ENCODE results near the gene SLC9A9.

Gene SLC9A9

GRCh38 chr3:143563786-143564185 is 284.5 kb downstream of the SLC9A9 start:
- H3K27me3 ChIP-seq (ENCODE audit: low read depth): no peaks in the 10 kb centered on the region
- no peaks in the 10 kb centered on the region for H3K9me3 ChIP-seq
- no peaks in the 10 kb centered on the region; the same call in 1 of the 2 replicates for H3K4me1 ChIP-seq
- in situ Hi-C loops (cut with MboI; ENCODE audit: low sequenced_read_pairs): no loop called here
- DNase-seq (ENCODE audit: low spot score in 2 of 2): no peak
- H3K4me3 ChIP-seq: no peak overlapping the region
- no peaks in the 10 kb centered on the region for H3K36me3 ChIP-seq (replicated peaks)

GRCh38 chr3:143562789-143563188 is 285.5 kb downstream of the SLC9A9 start:
- Histone ChIP-seq H3K4me3 (no peak overlapping the region), H3K36me3 (replicated peaks) (no peaks in the 10 kb centered on the region), H3K4me1 (no peaks in the 10 kb centered on the region; the same call in 1 of the 2 replicates), H3K27me3 (ENCODE audit: low read depth) (no peaks in the 10 kb centered on the region), H3K9me3 (no peaks in the 10 kb centered on the region; the same call in 1 of the 2 replicates)
- in situ Hi-C loops (cut with MboI; ENCODE audit: low sequenced_read_pairs): no loop called here
- no peak for DNase-seq (ENCODE audit: low spot score in 2 of 2)

DNA sequence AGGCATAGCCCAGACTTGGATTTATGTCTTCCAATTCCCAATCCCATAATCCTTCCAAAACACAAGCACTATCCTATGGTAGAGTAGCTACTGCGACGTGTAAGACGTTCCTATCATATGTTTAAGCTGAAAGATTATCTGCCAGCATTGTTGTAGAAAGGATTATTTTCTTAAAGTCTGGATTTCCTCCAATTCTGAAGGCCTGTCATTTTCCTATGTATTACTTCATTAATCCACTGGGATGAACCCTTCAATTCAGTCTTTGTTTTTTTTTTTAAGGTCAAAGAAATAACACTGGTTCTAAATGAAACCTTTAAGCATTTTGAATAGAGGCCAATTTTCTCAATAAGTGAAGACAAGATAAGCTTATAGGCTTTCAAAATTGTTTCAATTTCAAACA is 289.0 kb downstream of the SLC9A9 start:
- in situ Hi-C loops (cut with MboI; ENCODE audit: low sequenced_read_pairs): no loop called here

GRCh38 chr3:143552851-143553250 is 295.4 kb downstream of the SLC9A9 start:
- no peak overlapping the region for H3K4me3 ChIP-seq
- in situ Hi-C loops (cut with MboI; ENCODE audit: low sequenced_read_pairs): no loop called here
- no peak for DNase-seq (ENCODE audit: low spot score in 2 of 2)

More for the DNA sequence above, 289.0 kb downstream of the SLC9A9 start:
- H3K4me3 ChIP-seq: no peak overlapping the region
- H3K27me3 ChIP-seq (ENCODE audit: low read depth): no peaks in the 10 kb centered on the region
- DNase-seq (ENCODE audit: low spot score in 2 of 2): no peak
- no peaks in the 10 kb centered on the region for H3K4me1 ChIP-seq
- no peaks in the 10 kb centered on the region; the same call in 1 of the 2 replicates for H3K9me3 ChIP-seq
- H3K36me3 ChIP-seq (replicated peaks): no peaks in the 10 kb centered on the region

DNA sequence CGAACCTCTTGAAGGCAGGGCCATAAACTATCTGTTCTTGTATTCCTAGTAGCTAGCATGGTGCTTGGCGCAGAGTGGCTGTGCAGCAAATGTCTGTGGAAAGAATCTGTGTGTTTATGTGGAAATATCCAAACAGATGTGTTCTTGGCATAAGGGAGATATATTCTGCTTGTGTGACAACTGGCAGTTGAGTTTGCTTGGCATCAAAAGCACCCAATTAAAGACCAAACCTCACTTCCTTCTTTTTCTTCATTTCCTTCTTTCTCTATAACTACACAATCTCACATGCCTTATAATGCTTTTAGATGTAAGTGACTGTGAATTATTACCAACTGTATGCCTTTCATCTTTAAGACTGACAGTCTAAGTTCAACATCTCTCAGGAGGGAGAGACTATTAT is 296.5 kb downstream of the SLC9A9 start:
- Histone ChIP-seq H3K4me3 (no peak overlapping the region), H3K9me3 (no peaks in the 10 kb centered on the region), H3K36me3 (replicated peaks) (no peaks in the 10 kb centered on the region), H3K4me1 (no peaks in the 10 kb centered on the region), H3K27me3 (ENCODE audit: low read depth) (no peaks in the 10 kb centered on the region)
- no peak for DNase-seq (ENCODE audit: low spot score in 2 of 2)
- in situ Hi-C loops (cut with MboI; ENCODE audit: low sequenced_read_pairs): no loop called here

More at GRCh38 chr3:143552851-143553250, 295.4 kb downstream of the SLC9A9 start:
- Histone ChIP-seq H3K36me3 (replicated peaks) (no peaks in the 10 kb centered on the region), H3K4me1 (no peaks in the 10 kb centered on the region), H3K9me3 (no peaks in the 10 kb centered on the region; the same call in 1 of the 2 replicates), H3K27me3 (ENCODE audit: low read depth) (no peaks in the 10 kb centered on the region)

DNA sequence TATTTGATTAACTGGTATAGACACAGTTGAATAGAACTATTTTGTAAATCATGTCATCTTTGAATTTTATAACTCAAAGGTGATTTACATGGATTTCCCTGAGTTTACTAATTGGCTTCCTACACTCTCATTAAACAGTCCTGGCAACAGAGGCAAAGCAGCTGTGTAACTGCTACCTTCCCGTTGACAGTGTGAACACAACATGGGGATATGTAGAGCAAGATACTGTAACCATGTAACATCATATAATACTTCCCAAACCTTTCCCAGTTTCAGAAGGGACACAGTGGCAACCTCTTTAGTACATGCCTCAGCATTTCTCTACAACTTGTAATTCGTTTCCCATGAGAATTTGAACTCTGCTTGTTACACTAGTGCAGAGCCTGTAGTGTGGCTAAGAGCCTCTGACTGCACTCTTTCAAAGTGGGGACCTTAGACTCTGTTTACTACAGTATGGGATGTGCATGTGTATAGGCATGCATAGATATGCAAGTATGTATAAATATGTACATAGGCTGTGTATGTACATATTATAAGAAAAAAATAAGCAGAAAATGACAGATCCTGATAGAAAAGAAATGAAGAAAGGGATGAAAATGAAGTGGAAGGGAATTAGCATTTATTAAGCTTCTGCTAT is 299.3 kb downstream of the SLC9A9 start:
- DNase-seq (ENCODE audit: low spot score in 2 of 2): no peak
- H3K36me3 ChIP-seq (replicated peaks): no peaks in the 10 kb centered on the region
- in situ Hi-C loops (cut with MboI; ENCODE audit: low sequenced_read_pairs): no loop called here
- H3K4me1 ChIP-seq: no peaks in the 10 kb centered on the region
- H3K4me3 ChIP-seq: no peak overlapping the region
- H3K9me3 ChIP-seq: no peaks in the 10 kb centered on the region
- H3K27me3 ChIP-seq (ENCODE audit: low read depth): no peaks in the 10 kb centered on the region

- Histone ChIP-seq H3K27me3 (ENCODE audit: low read depth) (no peaks in the 10 kb centered on the region), H3K4me3 (no peak overlapping the region), H3K4me1 (no peaks in the 10 kb centered on the region), H3K9me3 (no peaks in the 10 kb centered on the region), H3K36me3 (replicated peaks) (no peaks in the 10 kb centered on the region)
- DNase-seq (ENCODE audit: low spot score in 2 of 2): no peak
- in situ Hi-C loops (cut with MboI; ENCODE audit: low sequenced_read_pairs): no loop called here
Observed at GRCh38 chr3:143548393-143548792, 299.9 kb downstream of the SLC9A9 start.

DNA sequence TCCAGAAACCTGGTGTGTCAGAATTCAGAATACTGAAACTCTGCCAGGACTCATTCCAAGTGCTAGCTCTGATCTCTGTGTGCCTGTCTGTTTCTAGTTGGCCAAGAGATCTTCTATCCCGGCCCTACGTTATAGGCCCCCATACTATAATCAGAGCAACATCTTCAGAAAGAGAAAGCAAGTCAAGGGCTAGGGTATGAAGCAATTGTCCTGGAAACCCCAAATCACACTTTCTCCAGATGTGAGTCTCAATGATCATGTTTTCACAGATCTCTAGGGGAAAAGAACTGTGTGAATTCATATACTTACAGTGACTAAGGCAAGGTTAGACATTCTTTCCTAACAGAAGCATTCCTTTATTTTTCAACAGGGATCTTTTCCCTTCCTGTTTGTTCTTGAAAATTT is 309.7 kb downstream of the SLC9A9 start:
- H3K4me1 ChIP-seq: peaks cover 5% of the 10 kb centered on the region
- H3K36me3 ChIP-seq (replicated peaks): no peaks in the 10 kb centered on the region
- H3K27me3 ChIP-seq (ENCODE audit: low read depth): 0 out of 2 replicates have a peak, but pooled peaks cover 2% of the 10 kb centered on the region
- no peaks in the 10 kb centered on the region for H3K9me3 ChIP-seq
- in situ Hi-C loops (cut with MboI; ENCODE audit: low sequenced_read_pairs): no loop called here
- no peak overlapping the region for H3K4me3 ChIP-seq
- DNase-seq (ENCODE audit: low spot score in 2 of 2): no peak

- H3K4me1 ChIP-seq: peaks cover 5% of the 10 kb centered on the region
- 0 out of 2 replicates have a peak, but pooled peaks cover 2% of the 10 kb centered on the region for H3K27me3 ChIP-seq (ENCODE audit: low read depth)
- no peaks in the 10 kb centered on the region for H3K9me3 ChIP-seq
- no peaks in the 10 kb centered on the region for H3K36me3 ChIP-seq (replicated peaks)
- H3K4me3 ChIP-seq: no peak overlapping the region
- in situ Hi-C loops (cut with MboI; ENCODE audit: low sequenced_read_pairs): no loop called here
- DNase-seq (ENCODE audit: low spot score in 2 of 2): no peak
Observed at GRCh38 chr3:143538061-143538460, 310.2 kb downstream of the SLC9A9 start.

DNA sequence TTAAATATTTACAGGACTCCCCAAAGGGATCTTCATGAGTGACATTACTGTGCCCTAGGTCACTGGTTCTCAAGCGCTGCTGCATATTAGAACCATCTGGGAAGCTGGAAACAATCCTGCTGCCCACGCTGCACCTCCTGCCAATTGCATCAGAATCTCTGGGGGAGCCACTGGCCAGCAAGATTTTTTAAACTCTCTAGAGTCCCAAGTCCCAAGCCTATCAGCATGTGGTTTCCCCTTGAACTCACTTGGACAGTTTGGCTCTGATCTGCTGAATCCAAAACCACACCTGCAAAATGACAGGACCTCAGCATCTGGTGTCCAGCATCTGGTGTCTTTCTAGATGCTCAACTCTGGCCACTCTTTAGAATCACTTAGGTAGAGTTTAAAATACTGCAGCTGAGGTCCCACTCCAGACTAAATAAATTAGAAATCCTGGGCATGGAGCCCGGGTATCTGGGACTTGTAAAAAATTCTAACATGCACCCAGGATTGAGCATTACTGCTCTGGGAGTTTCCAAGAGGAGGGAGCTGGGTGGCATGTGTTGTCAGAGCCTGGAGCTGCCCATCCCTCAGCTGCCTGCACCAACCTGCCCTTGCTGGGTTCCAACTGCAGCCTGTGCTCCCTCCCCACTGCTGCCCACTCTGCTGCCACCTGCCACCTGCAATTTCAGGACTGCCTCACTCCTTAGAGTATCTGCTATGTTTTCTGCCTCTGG is 311.3 kb downstream of the SLC9A9 start:
- no peaks in the 10 kb centered on the region for H3K4me1 ChIP-seq
- no peaks in the 10 kb centered on the region for H3K36me3 ChIP-seq (replicated peaks)
- in situ Hi-C loops (cut with MboI; ENCODE audit: low sequenced_read_pairs): no loop called here
- no peaks in the 10 kb centered on the region for H3K9me3 ChIP-seq
- no peak for DNase-seq (ENCODE audit: low spot score in 2 of 2)
- H3K4me3 ChIP-seq: no peak overlapping the region
- H3K27me3 ChIP-seq (ENCODE audit: low read depth): 0 out of 2 replicates have a peak, but pooled peaks cover 2% of the 10 kb centered on the region

DNA sequence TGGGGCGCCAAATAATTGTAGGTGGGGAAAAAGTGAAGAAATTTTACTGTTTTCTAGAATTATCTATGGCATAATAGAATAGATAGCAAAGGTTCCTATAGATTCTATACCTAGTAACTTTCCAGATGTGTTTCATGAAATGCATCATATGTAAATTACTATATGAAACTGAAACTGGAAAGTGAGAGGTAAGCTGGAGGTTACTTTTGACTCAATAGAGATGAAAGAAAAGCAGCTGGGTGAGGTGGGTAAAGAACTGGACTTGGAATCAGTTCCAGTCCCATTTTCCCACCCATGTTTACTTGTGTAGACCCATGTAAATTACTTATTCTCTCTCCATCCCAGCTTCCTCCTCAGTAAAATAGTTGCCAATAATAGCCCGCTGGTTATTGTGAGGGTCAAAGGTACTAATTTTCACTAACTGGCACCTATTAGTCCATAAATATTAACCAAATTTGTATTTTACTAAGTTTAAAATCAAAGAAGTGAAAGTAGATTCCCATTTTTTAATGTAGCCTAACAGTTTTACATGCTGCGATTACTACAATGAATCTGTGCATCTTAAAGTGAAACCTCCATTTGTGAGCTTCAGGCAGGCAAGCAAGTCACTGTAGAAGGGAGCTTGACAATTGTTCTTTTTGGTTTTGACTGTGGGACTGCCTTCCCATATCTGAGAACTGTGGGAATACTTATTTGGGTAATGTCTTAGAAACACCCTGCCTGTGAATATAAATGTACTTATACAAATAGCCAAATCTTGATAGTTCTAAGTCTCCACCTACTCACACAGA is 312.1 kb downstream of the SLC9A9 start:
- Histone ChIP-seq H3K4me3 (no peak overlapping the region), H3K4me1 (no peaks in the 10 kb centered on the region), H3K9me3 (no peaks in the 10 kb centered on the region), H3K27me3 (ENCODE audit: low read depth) (0 out of 2 replicates have a peak, but pooled peaks cover 2% of the 10 kb centered on the region), H3K36me3 (replicated peaks) (no peaks in the 10 kb centered on the region)
- in situ Hi-C loops (cut with MboI; ENCODE audit: low sequenced_read_pairs): no loop called here
- DNase-seq (ENCODE audit: low spot score in 2 of 2): no peak

DNA sequence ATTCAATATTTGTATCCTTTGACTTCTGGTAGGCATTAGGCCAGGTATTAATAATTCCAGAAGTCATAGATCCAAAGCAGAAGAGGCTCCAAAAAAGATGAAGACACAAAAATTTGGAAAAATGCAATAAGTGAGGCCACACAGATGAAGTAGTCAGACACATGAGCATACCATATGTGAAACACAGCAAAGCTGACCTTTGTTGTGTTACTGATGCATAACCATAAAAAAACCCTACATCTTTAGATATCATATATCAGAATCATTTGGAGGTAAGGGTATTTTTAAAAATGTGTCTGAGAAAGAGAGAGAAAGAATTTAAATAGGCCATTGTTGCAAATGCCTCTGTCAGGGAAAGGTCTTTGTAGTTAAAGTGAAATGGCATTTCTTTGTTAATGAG is 314.9 kb downstream of the SLC9A9 start:
- Histone ChIP-seq H3K9me3 (no peaks in the 10 kb centered on the region), H3K27me3 (ENCODE audit: low read depth) (0 out of 2 replicates have a peak, but pooled peaks cover 2% of the 10 kb centered on the region), H3K4me1 (no peaks in the 10 kb centered on the region), H3K36me3 (replicated peaks) (no peaks in the 10 kb centered on the region), H3K4me3 (no peak overlapping the region)
- in situ Hi-C loops (cut with MboI; ENCODE audit: low sequenced_read_pairs): no loop called here
- DNase-seq (ENCODE audit: low spot score in 2 of 2): no peak

GRCh38 chr3:143532091-143532490 is 316.2 kb downstream of the SLC9A9 start:
- Histone ChIP-seq H3K4me3 (no peak overlapping the region), H3K36me3 (replicated peaks) (no peaks in the 10 kb centered on the region), H3K27me3 (ENCODE audit: low read depth) (no peaks in the 10 kb centered on the region; the same call in 1 of the 2 replicates), H3K4me1 (no peaks in the 10 kb centered on the region), H3K9me3 (no peaks in the 10 kb centered on the region)
- no peak for DNase-seq (ENCODE audit: low spot score in 2 of 2)
- in situ Hi-C loops (cut with MboI; ENCODE audit: low sequenced_read_pairs): no loop called here

DNA sequence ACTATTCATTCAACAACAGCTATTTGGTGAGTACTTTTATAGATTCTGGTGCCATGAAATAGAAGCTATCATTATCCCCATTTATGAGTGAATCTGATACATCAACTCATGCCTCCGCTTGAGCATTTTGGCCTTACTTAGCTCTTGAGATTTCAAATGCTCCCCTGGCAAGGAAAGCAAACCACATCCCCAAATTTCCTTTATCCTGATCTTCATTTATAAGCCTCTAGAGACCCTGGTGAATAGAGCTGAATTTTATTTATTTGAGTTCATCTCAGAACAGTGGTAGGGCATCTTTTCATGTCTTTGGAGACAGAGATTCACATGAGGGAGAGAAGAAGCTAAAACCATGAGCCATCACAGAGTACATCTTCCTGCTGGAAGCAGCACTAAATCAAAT is 317.2 kb downstream of the SLC9A9 start:
- no peak overlapping the region for H3K4me3 ChIP-seq
- H3K27me3 ChIP-seq (ENCODE audit: low read depth): peaks cover 5% of the 10 kb centered on the region
- H3K4me1 ChIP-seq: no peaks in the 10 kb centered on the region
- H3K9me3 ChIP-seq: no peaks in the 10 kb centered on the region
- no peak for DNase-seq (ENCODE audit: low spot score in 2 of 2)
- no peaks in the 10 kb centered on the region for H3K36me3 ChIP-seq (replicated peaks)
- in situ Hi-C loops (cut with MboI; ENCODE audit: low sequenced_read_pairs): no loop called here
